CD4-positive, alpha-beta T cell treated with Interferon gamma for 1 hour (primary cell): Measurements from ENCODE around the gene ATXN1L.
"Not testable (repeated sequence)": the region's sequence is repeated elsewhere in the genome, so short reads cannot be mapped to it uniquely, and the experiment has no call there.

Source experiments
- DNase-seq: peaks from one replicate; pipeline ENCODE4 v3.0.0-alpha.2; 2020

Gene ATXN1L

GRCh38 chr16:71854369-71854948 lies 8.7 kb downstream of the ATXN1L start:
- DNase-seq: no peak

GRCh38 chr16:71855937-71856662 lies 10.3 kb downstream of the ATXN1L start:
- no peak for DNase-seq

- DNase-seq: no peak
Measured at GRCh38 chr16:71859762-71860521, 14.2 kb downstream of the ATXN1L start.

GRCh38 chr16:71863995-71864394 lies 18.2 kb downstream of the ATXN1L start:
- no peak for DNase-seq

- DNase-seq: no peak
Measured at GRCh38 chr16:71865173-71865863, 19.5 kb downstream of the ATXN1L start.

GRCh38 chr16:71867175-71867574 lies 21.4 kb downstream of the ATXN1L start:
- DNase-seq: not testable (repeated sequence)

- DNase-seq: no peak
Measured at GRCh38 chr16:71867939-71868338, 22.2 kb downstream of the ATXN1L start.

GRCh38 chr16:71869089-71869488 lies 23.3 kb downstream of the ATXN1L start:
- no peak for DNase-seq

GRCh38 chr16:71870818-71871217 lies 25.0 kb downstream of the ATXN1L start:
- no peak for DNase-seq

GRCh38 chr16:71873199-71873598 lies 27.4 kb downstream of the ATXN1L start:
- DNase-seq: no peak

GRCh38 chr16:71878911-71879310 lies 33.1 kb downstream of the ATXN1L start:
- no peak for DNase-seq

GRCh38 chr16:71880176-71880575 lies 34.4 kb downstream of the ATXN1L start:
- no peak for DNase-seq

- DNase-seq: peak; percentile 72
Measured at GRCh38 chr16:71882505-71883167, 36.9 kb downstream of the ATXN1L start.

GRCh38 chr16:71883168-71883848 lies 37.5 kb downstream of the ATXN1L start:
- peak; percentile 68 for DNase-seq

GRCh38 chr16:71883849-71884638 lies 38.3 kb downstream of the ATXN1L start, which contains the start of gene ZNF821:
TSS of gene ZNF821 (minus strand) at chr16:71884182. CDS start at chr16:71879946, 4,236 bp downstream.
- peak; percentile 80 for DNase-seq

GRCh38 chr16:71885261-71885650 lies 39.5 kb downstream of the ATXN1L start:
- no peak for DNase-seq

- no peak for DNase-seq
Measured at GRCh38 chr16:71889147-71889546, 43.4 kb downstream of the ATXN1L start.

- DNase-seq: no peak
Measured at GRCh38 chr16:71893888-71894228, 48.1 kb downstream of the ATXN1L start.

- peak; percentile 46 for DNase-seq
Measured at GRCh38 chr16:71894229-71894920, 48.6 kb downstream of the ATXN1L start.

- peak; percentile 96 for DNase-seq
Measured at GRCh38 chr16:71894921-71895678, 49.3 kb downstream of the ATXN1L start, which contains the start of gene IST1. TSS of gene IST1 (plus strand) at chr16:71895531. CDS start at chr16:71915641, 20,110 bp downstream.
